A549 (cell line): ENCODE data around the gene PML. TPM values are rescaled to one million over a fixed set of nuclear protein-coding genes. Genes with fewer than 3 reads are reported as not detected.

Experiments used
- ATAC-seq, 2 experiments: fragments of 200-7000 bp in 1 of 2; fragments of >200 bp in 1 of 2; cut with Nextera tagmentation in 1 of 2; cut with Tn5 transposase in 1 of 2; 3 replicates each; pipeline versions ENCODE4 v1.8.0 to v1.9.1; 2018 to 2020; ENCODE audit warnings: mild to moderate bottlenecking in 1 of 2, moderate library complexity in 1 of 2
- CTCF ChIA-PET: fragments of 300-600 bp; sonication (Branson Sonifier 250); formaldehyde crosslinking; extraction: SDS; loops from one replicate; lab custom pipeline; 2021; ENCODE audit warnings: antibody characterized with exemption, inconsistent platforms; lab: Yijun Ruan, JAX
- POLR2A ChIA-PET: fragments of 350-600 bp; formaldehyde crosslinking; extraction: SDS; loops from one replicate; lab custom pipeline; 2021; ENCODE audit warnings: antibody characterized with exemption, inconsistent platforms; lab: Yijun Ruan, JAX
- DNase-seq, 2 experiments: peaks; one replicate each; pipeline versions ENCODE4 v3.0.0 to v3.0.0-alpha.2; 2011 to 2016; ENCODE audit warnings: low read depth in 1 of 2, low spot score in 1 of 2
- FAIRE-seq: peaks from 2 replicates; lab custom pipeline; 2011; peaks lifted over from hg19 to GRCh38; lab: Jason Lieb, UNC
- H3K27ac ChIP-seq, 2 experiments: fragments of >200 bp; sonication (Bioruptor Twin); formaldehyde crosslinking; 3 replicates each; pipeline ENCODE4 v1.5.1; 2016 to 2017
- H3K4me1 ChIP-seq: fragments of >200 bp; sonication (Bioruptor Twin); formaldehyde crosslinking; 3 replicates; pipeline ENCODE4 v1.6.1; 2016
- H3K4me2 ChIP-seq: fragments of >200 bp; sonication (Bioruptor Twin); formaldehyde crosslinking; 3 replicates; pipeline ENCODE4 v1.6.1; 2016
- H3K4me3 ChIP-seq: fragments of >200 bp; sonication (Bioruptor Twin); formaldehyde crosslinking; 3 replicates; pipeline ENCODE4 v1.5.1; 2016
- H3K9me3 ChIP-seq: fragments of >200 bp; sonication (Bioruptor Twin); formaldehyde crosslinking; 3 replicates; pipeline ENCODE4 v1.6.1; 2016
- BHLHE40 ChIP-seq: IDR thresholded peaks from 2 replicates; pipeline ENCODE4 v1.6.1; 2012; ENCODE audit warnings: low read depth, low read length, inconsistent platforms
- CBX2 ChIP-seq: fragments of 200-600 bp; sonication (generic); IDR thresholded peaks from 2 replicates; pipeline ENCODE4 v1.6.1; 2016; ENCODE audit warnings: low read depth, mild to moderate bottlenecking, borderline replicate concordance
- CHD4 ChIP-seq: fragments of 200-600 bp; sonication (generic); IDR thresholded peaks from 2 replicates; pipeline ENCODE4 v1.6.1; 2016; ENCODE audit warnings: antibody characterized with exemption, mild to moderate bottlenecking, borderline replicate concordance
- EHMT2 ChIP-seq: fragments of 200-600 bp; sonication (generic); IDR thresholded peaks from 2 replicates; pipeline ENCODE4 v1.6.1; 2016; ENCODE audit warnings: antibody characterized with exemption, low read depth, mild to moderate bottlenecking, moderate library complexity
- EP300 ChIP-seq, 2 experiments: fragments of >200 bp; sonication (Bioruptor Twin); formaldehyde crosslinking; IDR thresholded peaks; 2 replicates in 1 of 2; 3 replicates in 1 of 2; pipeline ENCODE4 v1.6.1; 2016 to 2017
- FOSB ChIP-seq: fragments of 250-450 bp; sonication (Bioruptor Pico); IDR thresholded peaks from 2 replicates; pipeline ENCODE4 v1.5.0; 2020; ENCODE audit warnings: mild to moderate bottlenecking, moderate library complexity
- FOXS1 ChIP-seq: fragments of 250-450 bp; sonication (Bioruptor Pico); IDR thresholded peaks from 2 replicates; pipeline ENCODE4 v1.5.0; 2020; ENCODE audit warnings: mild to moderate bottlenecking, moderate library complexity
- GATA3 ChIP-seq: IDR thresholded peaks from 2 replicates; pipeline ENCODE4 v1.6.1; 2012; ENCODE audit warnings: borderline replicate concordance
- HOXB5 ChIP-seq: fragments of 250-450 bp; sonication (Bioruptor Pico); IDR thresholded peaks from 2 replicates; pipeline ENCODE4 v1.5.0; 2020; ENCODE audit warnings: mild to moderate bottlenecking, moderate library complexity
- JUN ChIP-seq, 2 experiments: fragments of >200 bp; sonication (Bioruptor Twin); formaldehyde crosslinking; IDR thresholded peaks; 2 replicates in 1 of 2; 3 replicates in 1 of 2; pipeline ENCODE4 v1.6.1; 2016 to 2017
- JUNB ChIP-seq: fragments of >200 bp; sonication (Bioruptor Twin); formaldehyde crosslinking; IDR thresholded peaks from 2 replicates; pipeline ENCODE4 v1.6.1; 2016
- KDM5A ChIP-seq: fragments of 200-600 bp; sonication (generic); IDR thresholded peaks from 2 replicates; pipeline ENCODE4 v1.6.1; 2016; ENCODE audit warnings: antibody characterized with exemption, mild to moderate bottlenecking
- MAZ ChIP-seq: fragments of 150-350 bp; IDR thresholded peaks from 2 replicates; pipeline ENCODE4 v1.6.1; 2014; ENCODE audit warnings: antibody characterized with exemption, low read depth, low read length, borderline replicate concordance
- MYC ChIP-seq: IDR thresholded peaks from 2 replicates; pipeline ENCODE4 v1.6.1; 2012; ENCODE audit warnings: mild to moderate bottlenecking, inconsistent platforms, low read length, improper control_type of control experiment, borderline replicate concordance
- NFE2L2 ChIP-seq: fragments of 150-350 bp; conservative IDR thresholded peaks from 2 replicates; pipeline ENCODE4 v1.6.1; 2014; ENCODE audit warnings: low read length
- NPAS2 ChIP-seq: fragments of 250-450 bp; sonication (Bioruptor Pico); IDR thresholded peaks from 2 replicates; pipeline ENCODE4 v1.8.0; 2022; ENCODE audit warnings: mild to moderate bottlenecking, moderate library complexity, borderline replicate concordance
- NR3C1 ChIP-seq: fragments of >200 bp; sonication (Bioruptor Twin); formaldehyde crosslinking; IDR thresholded peaks from 3 replicates; pipeline ENCODE4 v1.6.1; 2017
- POLR2AphosphoS2 ChIP-seq: conservative IDR thresholded peaks from 2 replicates; pipeline ENCODE4 v1.6.1; 2012; ENCODE audit warnings: low read length, improper control_type of control experiment, inconsistent platforms
- SMC3 ChIP-seq: fragments of >200 bp; sonication (Bioruptor Twin); formaldehyde crosslinking; IDR thresholded peaks from 3 replicates; pipeline ENCODE4 v1.6.1; 2018; ENCODE audit warnings: inconsistent platforms
- TFCP2L1 ChIP-seq: fragments of 250-450 bp; sonication (Bioruptor Pico); IDR thresholded peaks from 2 replicates; pipeline ENCODE4 v1.5.0; 2021; ENCODE audit warnings: mild to moderate bottlenecking
- ZFP36 ChIP-seq: fragments of 450-650 bp; IDR thresholded peaks from 2 replicates; pipeline ENCODE4 v1.6.1; 2014; ENCODE audit warnings: borderline replicate concordance; ENCODE audit not compliant: partially characterized antibody
- WGBS: methylation state at CpG from one replicate; pipeline ENCODE4 v1.1.6; 2017; ENCODE audit errors: missing lambda C conversion rate; 5-methylcytosine and 5-hydroxymethylcytosine counted together
- polyA plus RNA-seq, 4 experiments: library from polyadenylated mRNA; depleted of rRNA in 3 of 4; stranded (reverse); fragments of >200 nt; fragmentation: RNase III in 1 of 4; extraction: RNeasy Plus Mini Kit Qiagen cat#74134 plus additional on column Dnase treatment in 1 of 4; gene quantifications; 2 replicates in 3 of 4; 3 replicates in 1 of 4; pipeline ENCODE4 v1.2.3, GENCODE V29; 2011 to 2017
- TF ChIP-seq, protein P1 (sequence below): fragments of >200 bp; sonication (Bioruptor Twin); formaldehyde crosslinking; IDR thresholded peaks from 3 replicates; pipeline ENCODE4 v1.5.1; 2016
- TF ChIP-seq, protein P2 (sequence below): fragments of >200 bp; sonication (Bioruptor Twin); formaldehyde crosslinking; IDR thresholded peaks from 2 replicates; pipeline ENCODE4 v1.6.1; 2016
- TF ChIP-seq, protein P3 (sequence below): fragments of 250-450 bp; sonication (Bioruptor Pico); IDR thresholded peaks from 2 replicates; pipeline ENCODE4 v1.5.0; 2020; ENCODE audit warnings: low read depth, mild to moderate bottlenecking, moderate library complexity
- TF ChIP-seq, protein P4 (sequence below): IDR thresholded peaks from 2 replicates; pipeline ENCODE4 v1.6.1; 2012

PML gene
- polyA plus RNA-seq, 2 of the 4 experiments (the other 2 are of a cell fraction) = 2.1 to 8.5 TPM

DNA sequence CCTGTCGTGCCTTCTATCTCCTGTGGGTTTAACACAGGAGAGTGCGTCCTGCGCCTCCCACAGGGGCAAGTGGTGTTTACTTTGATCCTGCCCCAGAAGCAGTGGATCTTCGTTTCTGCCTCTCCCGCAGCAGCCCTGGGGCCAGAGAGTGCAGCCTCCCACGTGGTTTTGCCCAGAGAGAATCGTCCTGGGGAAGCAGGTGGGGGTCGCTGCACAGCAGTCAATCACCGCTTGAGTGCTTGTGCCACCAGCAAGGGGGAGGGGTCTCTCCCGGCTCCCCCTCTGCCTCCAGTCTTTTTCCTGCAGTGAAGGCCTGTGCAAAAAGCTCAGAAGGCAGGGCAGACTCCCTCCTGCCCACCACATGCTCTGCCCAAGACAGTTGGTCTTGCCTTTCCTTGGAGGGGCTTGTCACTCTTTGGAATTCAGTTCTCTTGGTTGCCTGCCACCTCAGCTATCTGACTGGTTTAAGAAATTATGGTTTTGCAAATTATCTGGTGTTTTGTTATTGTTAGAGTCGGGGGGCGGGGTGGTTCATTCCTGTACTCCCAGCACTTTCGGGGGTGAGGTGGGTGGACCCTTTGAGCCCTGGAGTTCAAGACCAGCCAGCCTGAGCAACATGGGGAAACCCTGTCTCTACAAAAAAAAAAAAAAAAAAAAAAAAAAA is 29.3 kb upstream of the PML start:
- Histone ChIP-seq H3K27ac (no peak overlapping the region), H3K4me1 (0 out of 3 replicates have a peak, but pooled peaks cover 3% of the 10 kb centered on the region), H3K4me3 (no peak overlapping the region), H3K9me3 (no peaks in the 10 kb centered on the region), H3K4me2 (peak overlapping the region; percentile 48)
- DNase-seq = no peak
- POLR2A ChIA-PET = no interaction called here
- no peak for FAIRE-seq
- CTCF ChIA-PET = interaction anchor here (0.6 to 14.5 kb wide), 17 partner anchors 8 to 1127 kb away, joined by 3 to 237 read pairs (median 4); no protein-coding TSS in a partner anchor
- no peak for TF ChIP-seq EHMT2
- TF ChIP-seq, protein P1, sequence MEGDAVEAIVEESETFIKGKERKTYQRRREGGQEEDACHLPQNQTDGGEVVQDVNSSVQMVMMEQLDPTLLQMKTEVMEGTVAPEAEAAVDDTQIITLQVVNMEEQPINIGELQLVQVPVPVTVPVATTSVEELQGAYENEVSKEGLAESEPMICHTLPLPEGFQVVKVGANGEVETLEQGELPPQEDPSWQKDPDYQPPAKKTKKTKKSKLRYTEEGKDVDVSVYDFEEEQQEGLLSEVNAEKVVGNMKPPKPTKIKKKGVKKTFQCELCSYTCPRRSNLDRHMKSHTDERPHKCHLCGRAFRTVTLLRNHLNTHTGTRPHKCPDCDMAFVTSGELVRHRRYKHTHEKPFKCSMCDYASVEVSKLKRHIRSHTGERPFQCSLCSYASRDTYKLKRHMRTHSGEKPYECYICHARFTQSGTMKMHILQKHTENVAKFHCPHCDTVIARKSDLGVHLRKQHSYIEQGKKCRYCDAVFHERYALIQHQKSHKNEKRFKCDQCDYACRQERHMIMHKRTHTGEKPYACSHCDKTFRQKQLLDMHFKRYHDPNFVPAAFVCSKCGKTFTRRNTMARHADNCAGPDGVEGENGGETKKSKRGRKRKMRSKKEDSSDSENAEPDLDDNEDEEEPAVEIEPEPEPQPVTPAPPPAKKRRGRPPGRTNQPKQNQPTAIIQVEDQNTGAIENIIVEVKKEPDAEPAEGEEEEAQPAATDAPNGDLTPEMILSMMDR = peak; percentile 38; the same call in 2 of the 3 replicates
- peak; percentile 52 to 63; a peak in 4 of 6 replicates for ATAC-seq
- 28% methylated on average over 10 of the region's 13 CpGs for WGBS

DNA sequence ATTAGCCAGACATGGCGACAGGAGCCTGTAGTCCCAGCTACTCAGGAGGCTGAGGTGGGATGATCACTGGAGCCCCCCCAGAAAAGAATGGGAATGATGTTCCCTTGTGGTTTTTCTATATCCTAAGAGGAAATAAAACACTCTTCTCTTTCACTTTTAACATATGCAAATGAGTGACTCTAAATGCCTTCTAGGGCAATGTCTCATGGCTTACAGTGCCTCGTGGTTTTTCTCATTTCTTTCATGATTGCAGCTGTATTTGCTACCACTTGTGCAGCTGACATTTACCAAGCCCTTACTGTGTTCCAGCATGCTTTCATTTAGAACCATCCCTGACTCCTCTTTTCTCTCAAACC is 28.8 kb upstream of the PML start:
- ATAC-seq (no peak), FAIRE-seq (no peak), DNase-seq (no peak)
- H3K4me3 ChIP-seq = no peak overlapping the region
- ChIA-PET POLR2A (no interaction called here), CTCF (interaction anchor here (0.6 to 14.5 kb wide), 13 partner anchors 8 to 1128 kb away, joined by 3 to 237 read pairs (median 4); no protein-coding TSS in a partner anchor)
- TF ChIP-seq GATA3 = no peak
- TF ChIP-seq HOXB5 (CRISPR knock-in tag) = no peak
- TF ChIP-seq BHLHE40 = no peak
- TF ChIP-seq POLR2AphosphoS2 = no peak
- no peak for TF ChIP-seq EHMT2
- TF ChIP-seq JUN (IDR thresholded peaks at IDR 0.05) = no peak
- no peak for TF ChIP-seq MYC
- TF ChIP-seq, protein P2, sequence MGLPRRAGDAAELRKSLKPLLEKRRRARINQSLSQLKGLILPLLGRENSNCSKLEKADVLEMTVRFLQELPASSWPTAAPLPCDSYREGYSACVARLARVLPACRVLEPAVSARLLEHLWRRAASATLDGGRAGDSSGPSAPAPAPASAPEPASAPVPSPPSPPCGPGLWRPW = no peak
- TF ChIP-seq SMC3 = no peak
- no peak for TF ChIP-seq JUNB
- no peak for TF ChIP-seq KDM5A
- no peak for TF ChIP-seq EP300 (IDR thresholded peaks at IDR 0.05)
- TF ChIP-seq, protein P3, sequence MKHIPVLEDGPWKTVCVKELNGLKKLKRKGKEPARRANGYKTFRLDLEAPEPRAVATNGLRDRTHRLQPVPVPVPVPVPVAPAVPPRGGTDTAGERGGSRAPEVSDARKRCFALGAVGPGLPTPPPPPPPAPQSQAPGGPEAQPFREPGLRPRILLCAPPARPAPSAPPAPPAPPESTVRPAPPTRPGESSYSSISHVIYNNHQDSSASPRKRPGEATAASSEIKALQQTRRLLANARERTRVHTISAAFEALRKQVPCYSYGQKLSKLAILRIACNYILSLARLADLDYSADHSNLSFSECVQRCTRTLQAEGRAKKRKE (CRISPR knock-in tag) = no peak
- TF ChIP-seq NFE2L2 = no peak
- no peak for TF ChIP-seq FOXS1
- TF ChIP-seq, protein P4, sequence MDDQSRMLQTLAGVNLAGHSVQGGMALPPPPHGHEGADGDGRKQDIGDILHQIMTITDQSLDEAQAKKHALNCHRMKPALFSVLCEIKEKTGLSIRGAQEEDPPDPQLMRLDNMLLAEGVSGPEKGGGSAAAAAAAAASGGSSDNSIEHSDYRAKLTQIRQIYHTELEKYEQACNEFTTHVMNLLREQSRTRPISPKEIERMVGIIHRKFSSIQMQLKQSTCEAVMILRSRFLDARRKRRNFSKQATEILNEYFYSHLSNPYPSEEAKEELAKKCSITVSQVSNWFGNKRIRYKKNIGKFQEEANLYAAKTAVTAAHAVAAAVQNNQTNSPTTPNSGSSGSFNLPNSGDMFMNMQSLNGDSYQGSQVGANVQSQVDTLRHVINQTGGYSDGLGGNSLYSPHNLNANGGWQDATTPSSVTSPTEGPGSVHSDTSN = no peak
- no peak for TF ChIP-seq TFCP2L1 (CRISPR knock-in tag)
- no peak overlapping the region for H3K27ac ChIP-seq
- H3K4me1 ChIP-seq = 0 out of 3 replicates have a peak, but pooled peaks cover 3% of the 10 kb centered on the region
- no peaks in the 10 kb centered on the region for H3K9me3 ChIP-seq
- H3K4me2 ChIP-seq = no peak overlapping the region
- 44% methylated on average over 2 of the region's 2 CpGs for WGBS

DNA sequence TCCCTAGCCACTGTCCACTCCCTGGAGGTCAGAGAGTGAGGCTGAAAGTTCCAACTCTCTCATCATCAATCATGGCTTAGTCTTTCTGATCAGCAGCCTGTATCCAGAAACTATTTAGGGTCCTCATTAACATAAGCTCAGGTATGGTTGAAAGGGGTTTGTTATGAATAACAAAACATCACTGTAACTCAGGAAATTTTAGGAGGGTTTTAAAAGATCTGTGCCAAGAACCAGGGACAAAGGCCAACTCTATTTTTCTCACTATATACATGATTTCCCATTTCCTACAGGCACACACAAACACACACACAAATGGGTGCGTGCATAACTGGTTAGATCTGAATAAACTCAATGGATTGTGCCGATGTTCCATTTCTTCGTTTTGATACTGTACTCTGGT is 26.1 kb upstream of the PML start:
- no peak for DNase-seq
- no peaks in the 10 kb centered on the region for H3K9me3 ChIP-seq
- CTCF ChIA-PET = interaction anchor here (6.5 to 14.5 kb wide), 2 partner anchors 16 to 71 kb away, joined by 64 to 237 read pairs; no protein-coding TSS in a partner anchor
- no peak for ATAC-seq
- 87% methylated on average over 3 of the region's 3 CpGs for WGBS
- H3K4me3 ChIP-seq = no peak overlapping the region
- 0 out of 3 replicates have a peak, but pooled peaks cover 3% of the 10 kb centered on the region for H3K4me1 ChIP-seq
- no peak for TF ChIP-seq FOSB (CRISPR knock-in tag)
- TF ChIP-seq EP300 (IDR thresholded peaks at IDR 0.05) = no peak
- no peak for TF ChIP-seq MAZ
- no peak for TF ChIP-seq KDM5A
- TF ChIP-seq CHD4 = no peak
- no peak for TF ChIP-seq CBX2
- TF ChIP-seq HOXB5 (CRISPR knock-in tag) = no peak
- TF ChIP-seq ZFP36 = no peak
- TF ChIP-seq NR3C1 = no peak
- no peak for TF ChIP-seq NPAS2 (CRISPR knock-in tag)
- POLR2A ChIA-PET = no interaction called here
- H3K27ac ChIP-seq = no peak overlapping the region
- FAIRE-seq = no peak
- no peak overlapping the region for H3K4me2 ChIP-seq
